HepG2 (cell line): ENCODE data around the gene SUOX. TPM values are rescaled to one million over a fixed set of nuclear protein-coding genes. Genes with fewer than 3 reads are reported as not detected.

ENCODE experiments used
- AKAP8 ChIP-seq: sonication (generic); formaldehyde crosslinking; IDR thresholded peaks from 2 replicates; pipeline ENCODE4 v1.5.1; 2020; ENCODE audit warnings: mild to moderate bottlenecking, missing genetic modification reagents
- CTCF ChIP-seq: sonication (generic); formaldehyde crosslinking; IDR thresholded peaks from 2 replicates; pipeline ENCODE4 v1.5.0; 2020; ENCODE audit warnings: mild to moderate bottlenecking, missing genetic modification reagents, moderate library complexity
- FOXA1 ChIP-seq, 2 experiments: fragments of 450-650 bp in 1 of 2; sonication (generic) in 1 of 2; formaldehyde crosslinking in 1 of 2; IDR thresholded peaks; 2 replicates each; pipeline versions ENCODE4 v1.4.0 to v1.6.1; 2016 to 2020; ENCODE audit warnings: missing genetic modification reagents in 1 of 2
- GABPA ChIP-seq, 2 experiments: IDR thresholded peaks; 2 replicates each; pipeline ENCODE4 v1.6.1; 2011 to 2016; ENCODE audit warnings: low read depth in 2 of 2, low read length in 1 of 2, missing biosample characterization in 1 of 2, missing genetic modification characterization in 1 of 2
- GTF3A ChIP-seq: sonication (generic); formaldehyde crosslinking; conservative IDR thresholded peaks from 2 replicates; pipeline ENCODE4 v1.4.0; 2020; ENCODE audit warnings: mild to moderate bottlenecking, missing genetic modification reagents
- HES4 ChIP-seq: sonication (generic); formaldehyde crosslinking; IDR thresholded peaks from 2 replicates; pipeline ENCODE4 v1.9.0; 2021; ENCODE audit warnings: mild to moderate bottlenecking, missing genetic modification reagents, borderline replicate concordance
- KAT8 ChIP-seq: IDR thresholded peaks from 2 replicates; pipeline ENCODE4 v1.6.1; 2016; ENCODE audit warnings: missing genetic modification reagents, missing compliant biosample characterization
- KMT2A ChIP-seq: sonication (generic); formaldehyde crosslinking; IDR thresholded peaks from 2 replicates; pipeline ENCODE4 v1.4.0; 2020; ENCODE audit warnings: missing genetic modification reagents
- LCORL ChIP-seq, 2 experiments: fragments of 450-650 bp in 1 of 2; sonication (generic) in 1 of 2; formaldehyde crosslinking in 1 of 2; IDR thresholded peaks; 2 replicates each; pipeline versions ENCODE4 v1.5.0 to v1.6.1; 2017 to 2020; ENCODE audit warnings: antibody characterized with exemption in 1 of 2, missing genetic modification reagents in 1 of 2
- MAFK ChIP-seq, 2 experiments: IDR thresholded peaks in 1 of 2; conservative IDR thresholded peaks in 1 of 2; 2 replicates each; pipeline ENCODE4 v1.6.1; 2011; ENCODE audit warnings: improper control_type of control experiment in 2 of 2, low read length in 2 of 2
- MIXL1 ChIP-seq: IDR thresholded peaks from 2 replicates; pipeline ENCODE4 v1.6.1; 2016
- MTF2 ChIP-seq: sonication (generic); formaldehyde crosslinking; IDR thresholded peaks from 2 replicates; pipeline ENCODE4 v1.5.0; 2020; ENCODE audit warnings: missing genetic modification reagents, borderline replicate concordance
- MXD4 ChIP-seq: IDR thresholded peaks from 2 replicates; pipeline ENCODE4 v1.6.1; 2016; ENCODE audit warnings: mild to moderate bottlenecking, missing biosample characterization, missing genetic modification reagents
- NCOA1 ChIP-seq: sonication (generic); formaldehyde crosslinking; IDR thresholded peaks from 2 replicates; pipeline ENCODE4 v1.9.0; 2021; ENCODE audit warnings: missing genetic modification reagents
- NCOA2 ChIP-seq: sonication (generic); formaldehyde crosslinking; IDR thresholded peaks from 2 replicates; pipeline ENCODE4 v1.8.0; 2022; ENCODE audit warnings: inconsistent platforms
- RFX3 ChIP-seq: IDR thresholded peaks from 2 replicates; pipeline ENCODE4 v1.6.1; 2016; ENCODE audit warnings: missing biosample characterization, missing genetic modification reagents
- RXRA ChIP-seq: sonication (generic); formaldehyde crosslinking; IDR thresholded peaks from 2 replicates; pipeline ENCODE4 v1.5.1; 2020; ENCODE audit warnings: missing genetic modification reagents
- SAFB2 ChIP-seq: sonication (generic); formaldehyde crosslinking; IDR thresholded peaks from 2 replicates; pipeline ENCODE4 v1.5.1; 2020; ENCODE audit warnings: missing genetic modification reagents, low read depth, mild to moderate bottlenecking, borderline replicate concordance
- SAP130 ChIP-seq: IDR thresholded peaks from 2 replicates; pipeline ENCODE4 v1.6.1; 2016; ENCODE audit warnings: low read depth
- SIN3B ChIP-seq: fragments of 150-350 bp; IDR thresholded peaks from 2 replicates; pipeline ENCODE4 v1.6.1; 2014; ENCODE audit warnings: low read length
- SRF ChIP-seq: IDR thresholded peaks from 2 replicates; pipeline ENCODE4 v1.6.1; 2011; ENCODE audit warnings: mild to moderate bottlenecking, low read depth, low read length, moderate library complexity
- TAF1 ChIP-seq: sonication (generic); formaldehyde crosslinking; IDR thresholded peaks from 2 replicates; pipeline ENCODE4 v1.4.0; 2020; ENCODE audit warnings: missing genetic modification reagents
- TRIM24 ChIP-seq: sonication (generic); formaldehyde crosslinking; IDR thresholded peaks from 2 replicates; pipeline ENCODE4 v1.8.0; 2022; ENCODE audit warnings: mild to moderate bottlenecking, missing genetic modification reagents
- U2AF1 ChIP-seq: fragments of 200-400 bp; formaldehyde crosslinking; optimal IDR thresholded peaks from 2 replicates; pipeline ENCODE3; 2017; ENCODE audit warnings: mild to moderate bottlenecking, low read depth, low read length
- ZBTB34 ChIP-seq: sonication (generic); formaldehyde crosslinking; IDR thresholded peaks from 2 replicates; pipeline ENCODE4 v1.8.0; 2022; ENCODE audit warnings: mild to moderate bottlenecking, missing genetic modification reagents
- ZFAT ChIP-seq: sonication (generic); formaldehyde crosslinking; conservative IDR thresholded peaks from 2 replicates; pipeline ENCODE4 v1.8.1; 2023; ENCODE audit warnings: missing genetic modification reagents, inconsistent platforms
- ZKSCAN8 ChIP-seq: IDR thresholded peaks from 2 replicates; pipeline ENCODE4 v1.6.1; 2016; ENCODE audit warnings: borderline replicate concordance, missing genetic modification reagents, missing compliant biosample characterization
- ZNF234 ChIP-seq: sonication (generic); formaldehyde crosslinking; conservative IDR thresholded peaks from 2 replicates; pipeline ENCODE4 v1.5.1; 2020; ENCODE audit warnings: mild to moderate bottlenecking, missing genetic modification reagents
- ZNF790 ChIP-seq: sonication (generic); formaldehyde crosslinking; IDR thresholded peaks from 2 replicates; pipeline ENCODE4 v1.8.0; 2022; ENCODE audit warnings: missing genetic modification reagents, mild to moderate bottlenecking, borderline replicate concordance
- polyA plus RNA-seq, 8 experiments: library from polyadenylated mRNA; depleted of rRNA in 3 of 8; stranded (reverse) in 7 of 8; unstranded in 1 of 8; fragments of >200 nt; fragmentation: Illumina TruSeq in 4 of 8; extraction: Trizol in 4 of 8; gene quantifications; 2 replicates each; pipeline versions ENCODE4 v1.2.1 to v1.2.3, GENCODE V29; 2011 to 2016; ENCODE audit warnings: low read depth in 4 of 8, missing spikeins in 1 of 8, mixed read lengths in 1 of 8; ENCODE audit not compliant: insufficient read depth in 1 of 8
- total RNA-seq, 5 experiments: library from RNA; depleted of rRNA; stranded (reverse); fragments of >200 nt; fragmentation: Illumina TruSeq; extraction: Trizol; gene quantifications; 2 replicates each; pipeline ENCODE4 v1.2.3, GENCODE V29; 2016; ENCODE audit warnings: low read depth in 1 of 5

Gene SUOX
- total and polyA plus RNA-seq, 2 of the 13 experiments (the other 11 are each of a cell fraction or from before 2014, with no cell fraction given) = 23.9 to 25.9 TPM

- 0 out of 2 replicates have a peak, but pooled peaks have one; percentile 25 for TF ChIP-seq NCOA2
- peak; percentile 85 for TF ChIP-seq SAP130 (CRISPR knock-in tag)
- no peak for TF ChIP-seq ZBTB34 (CRISPR knock-in tag)
- no peak for TF ChIP-seq MAFK (conservative IDR thresholded peaks at IDR 0.05 in 1 of 2, IDR thresholded peaks at IDR 0.05 in 1 of 2; ENCODE audit: low read length in 2 of 2)
- no peak for TF ChIP-seq NCOA1 (CRISPR knock-in tag)
- TF ChIP-seq AKAP8 = no peak
- TF ChIP-seq MIXL1 (CRISPR knock-in tag) = peak; percentile 58; the same call in 1 of the 2 replicates
- peak; percentile 80 for TF ChIP-seq RXRA (CRISPR knock-in tag)
- no peak for TF ChIP-seq RFX3 (CRISPR knock-in tag)
- TF ChIP-seq GTF3A = no peak
- TF ChIP-seq MXD4 (CRISPR knock-in tag) = no peak
- peak; percentile 71; the same call in 1 of the 2 replicates for TF ChIP-seq TAF1 (CRISPR knock-in tag)
- no peak for TF ChIP-seq ZNF790 (CRISPR knock-in tag)
- no peak for TF ChIP-seq MTF2 (CRISPR knock-in tag)
- TF ChIP-seq GABPA (IDR thresholded peaks at IDR 0.05; ENCODE audit: low read depth, low read length) = no peak
- peak; percentile 65 for TF ChIP-seq GABPA (CRISPR knock-in tag; IDR thresholded peaks at IDR 0.05; ENCODE audit: low read depth)
- TF ChIP-seq LCORL (IDR thresholded peaks at IDR 0.05) = no peak
- no peak; the same call in none of the 2 replicates for TF ChIP-seq LCORL (CRISPR knock-in tag; IDR thresholded peaks at IDR 0.05)
- no peak; the same call in 1 of the 2 replicates for TF ChIP-seq ZKSCAN8 (CRISPR knock-in tag)
- TF ChIP-seq SRF = no peak
- peak; percentile 76; the same call in 1 of the 2 replicates for TF ChIP-seq KAT8 (CRISPR knock-in tag)
- no peak for TF ChIP-seq ZFAT (CRISPR knock-in tag)
- TF ChIP-seq KMT2A (CRISPR knock-in tag) = peak; percentile 39; the same call in 1 of the 2 replicates
- TF ChIP-seq SAFB2 (CRISPR knock-in tag) = no peak
- TF ChIP-seq HES4 (CRISPR knock-in tag) = no peak
- no peak for TF ChIP-seq U2AF1
- TF ChIP-seq CTCF (CRISPR knock-in tag) = peak; percentile 20
- no peak for TF ChIP-seq ZNF234 (CRISPR knock-in tag)
- no peak for TF ChIP-seq TRIM24 (CRISPR knock-in tag)
- TF ChIP-seq FOXA1 (IDR thresholded peaks at IDR 0.05) = no peak
- TF ChIP-seq FOXA1 (CRISPR knock-in tag; IDR thresholded peaks at IDR 0.05) = no peak
- peak; percentile 4; the same call in 1 of the 2 replicates for TF ChIP-seq SIN3B
Measured at GRCh38 chr12:55996715-55997534, at the start of gene SUOX (continued).
